IPS-15b (cell line): Measurements from ENCODE around the gene WFDC13.
"Not testable (repeated sequence)": the region's sequence is repeated elsewhere in the genome, so short reads cannot be mapped to it uniquely, and the experiment has no call there.

ENCODE experiments used
- H3K27me3 ChIP-seq: one replicate; pipeline ENCODE4 v1.6.1; 2013; ENCODE audit warnings: low read length; ENCODE audit not compliant: control insufficient read depth, insufficient read depth
- H3K36me3 ChIP-seq: one replicate; pipeline ENCODE4 v1.6.1; 2013; ENCODE audit warnings: low read length; ENCODE audit not compliant: control insufficient read depth, insufficient read depth
- H3K4me1 ChIP-seq: one replicate; pipeline ENCODE4 v1.6.1; 2013; ENCODE audit warnings: mild to moderate bottlenecking, low read length; ENCODE audit not compliant: control insufficient read depth, insufficient read depth
- H3K4me3 ChIP-seq: one replicate; pipeline ENCODE4 v1.5.1; 2013; ENCODE audit warnings: low read depth, low read length
- H3K9ac ChIP-seq: one replicate; pipeline ENCODE4 v1.6.1; 2013; ENCODE audit warnings: low read depth, mild to moderate bottlenecking, low read length
- H3K9me3 ChIP-seq: one replicate; pipeline ENCODE4 v1.6.1; 2013; ENCODE audit warnings: mild to moderate bottlenecking, low read length; ENCODE audit not compliant: control insufficient read depth, insufficient read depth

Gene WFDC13

DNA sequence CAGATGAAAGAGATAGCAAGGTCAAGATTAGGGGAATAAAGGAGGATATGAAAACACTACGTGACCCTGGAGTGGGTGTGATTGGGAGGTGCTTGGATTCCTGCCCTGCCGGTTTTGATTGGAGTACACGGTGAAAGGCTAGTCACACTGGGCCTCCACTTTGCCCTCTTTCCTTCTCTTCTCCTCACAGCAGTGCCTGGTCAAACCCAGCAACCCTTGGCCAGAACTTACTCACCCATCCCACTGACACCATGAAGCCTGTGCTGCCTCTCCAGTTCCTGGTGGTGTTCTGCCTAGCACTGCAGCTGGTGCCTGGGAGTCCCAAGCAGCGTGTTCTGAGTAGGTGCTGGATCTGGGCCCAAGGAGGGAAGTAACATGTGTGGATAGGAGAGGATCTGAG lies at the start of gene WFDC13:
Gene WFDC13, plus strand, starts transcription at position 166 of the 400 bp plus-strand sequence. Its CDS starts 86 bp downstream, at position 252.
- Histone ChIP-seq H3K4me1 (no peaks in the 10 kb centered on the region), H3K4me3 (no peak within 1 kb of the TSS), H3K27me3 (no peaks in the 10 kb centered on the region), H3K9ac (no peak within 1 kb of the TSS), H3K36me3 (no peaks in the 10 kb centered on the region), H3K9me3 (no peaks in the 10 kb centered on the region)

GRCh38 chr20:45657038-45657437 lies 44.8 kb upstream of the WFDC13 start:
- H3K9ac ChIP-seq, H3K27me3 ChIP-seq, H3K4me1 ChIP-seq, H3K36me3 ChIP-seq, H3K4me3 ChIP-seq, H3K9me3 ChIP-seq: not testable (repeated sequence)

GRCh38 chr20:45670139-45670538 lies 31.7 kb upstream of the WFDC13 start, which contains the start of gene WFDC11:
Gene WFDC11, minus strand, starts transcription at chr20:45670239. Its CDS starts 19,639 bp downstream, at chr20:45650600.
- H3K9me3 ChIP-seq = no peaks in the 10 kb centered on the region
- no peak within 1 kb of the TSS for H3K9ac ChIP-seq
- no peaks in the 10 kb centered on the region for H3K36me3 ChIP-seq

GRCh38 chr20:45672765-45673164 lies 29.1 kb upstream of the WFDC13 start:
- no peaks in the 10 kb centered on the region for H3K27me3 ChIP-seq
- H3K4me3 ChIP-seq = no peak overlapping the region
- H3K9ac ChIP-seq = no peak overlapping the region
- H3K4me1 ChIP-seq = no peaks in the 10 kb centered on the region
- no peaks in the 10 kb centered on the region for H3K9me3 ChIP-seq
- H3K36me3 ChIP-seq = no peaks in the 10 kb centered on the region

More at GRCh38 chr20:45670139-45670538, 31.7 kb upstream of the WFDC13 start, which contains the start of gene WFDC11:
- Histone ChIP-seq H3K4me1 (no peaks in the 10 kb centered on the region), H3K4me3 (no peak within 1 kb of the TSS), H3K27me3 (no peaks in the 10 kb centered on the region)

- Histone ChIP-seq H3K9ac (no peak overlapping the region), H3K4me1 (no peaks in the 10 kb centered on the region), H3K9me3 (no peaks in the 10 kb centered on the region)
These were observed 22.2 kb upstream of the WFDC13 start for GRCh38 chr20:45679650-45680049.

GRCh38 chr20:45685896-45686295 lies 15.9 kb upstream of the WFDC13 start:
- no peaks in the 10 kb centered on the region for H3K4me1 ChIP-seq
- no peaks in the 10 kb centered on the region for H3K9me3 ChIP-seq
- no peak overlapping the region for H3K4me3 ChIP-seq
- H3K27me3 ChIP-seq = no peaks in the 10 kb centered on the region
- no peaks in the 10 kb centered on the region for H3K36me3 ChIP-seq
- no peak overlapping the region for H3K9ac ChIP-seq

More at GRCh38 chr20:45679650-45680049, 22.2 kb upstream of the WFDC13 start:
- H3K27me3 ChIP-seq = no peaks in the 10 kb centered on the region
- no peaks in the 10 kb centered on the region for H3K36me3 ChIP-seq
- no peak overlapping the region for H3K4me3 ChIP-seq

GRCh38 chr20:45693346-45693745 lies 8.5 kb upstream of the WFDC13 start:
- H3K4me3 ChIP-seq, H3K4me1 ChIP-seq, H3K27me3 ChIP-seq, H3K9me3 ChIP-seq, H3K9ac ChIP-seq, H3K36me3 ChIP-seq: not testable (repeated sequence)

DNA sequence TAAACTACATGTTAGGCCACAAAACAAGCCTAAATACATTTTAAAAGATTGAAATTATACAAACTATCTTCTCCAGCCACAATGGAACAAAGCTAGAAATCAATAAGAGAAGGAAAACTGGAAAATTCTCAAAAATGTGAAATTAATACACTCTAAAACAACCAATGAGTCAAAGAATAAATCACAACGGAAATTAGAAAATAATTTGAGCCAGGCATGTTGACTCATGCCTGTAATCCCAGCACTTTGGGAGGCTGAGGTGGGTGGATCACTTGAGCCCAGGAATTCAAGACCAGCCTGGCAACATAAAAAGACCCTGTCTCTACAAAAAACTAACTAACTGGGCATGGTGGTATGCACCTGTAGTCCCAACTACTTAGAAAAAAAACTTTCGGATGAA lies 6.3 kb upstream of the WFDC13 start:
- Histone ChIP-seq H3K9me3 (no peaks in the 10 kb centered on the region), H3K4me1 (no peaks in the 10 kb centered on the region), H3K36me3 (no peaks in the 10 kb centered on the region), H3K27me3 (no peaks in the 10 kb centered on the region), H3K9ac (no peak overlapping the region), H3K4me3 (no peak overlapping the region)

- Histone ChIP-seq H3K36me3 (no peaks in the 10 kb centered on the region), H3K4me1 (no peaks in the 10 kb centered on the region)
These were observed 734 bp upstream of the WFDC13 start for GRCh38 chr20:45701104-45701503.

DNA sequence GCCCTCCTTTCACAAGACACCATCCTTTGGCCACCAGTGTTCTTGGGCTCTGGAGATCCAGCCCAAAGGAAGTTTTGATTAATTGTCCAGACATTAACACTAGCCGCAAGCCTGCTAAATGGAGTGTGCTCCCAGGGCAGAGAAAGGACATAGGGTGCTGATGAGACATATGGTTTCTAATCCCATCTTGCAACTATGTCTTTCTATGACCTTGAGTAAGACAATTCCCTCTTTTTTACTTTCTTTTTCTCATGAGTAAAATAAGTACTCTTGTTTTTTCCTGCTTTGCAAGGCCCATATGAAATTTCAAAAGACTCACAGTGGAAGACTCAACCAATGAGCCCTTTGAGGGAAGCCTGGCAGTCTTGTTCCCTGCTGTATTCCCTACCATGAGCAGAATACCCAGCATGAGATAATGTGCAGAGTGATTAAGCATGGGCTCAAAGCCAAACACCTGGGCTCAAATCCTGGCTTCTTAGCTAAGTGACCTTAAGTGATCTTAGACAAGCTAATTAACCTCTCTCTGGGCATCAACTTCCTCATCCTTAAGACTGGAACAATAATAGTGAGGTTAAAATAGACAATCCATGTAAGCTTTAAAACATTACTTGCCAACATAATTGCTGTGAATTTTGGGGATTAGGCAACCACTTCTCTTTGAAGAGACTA lies 3.3 kb downstream of the WFDC13 start, which contains the start of gene WFDC10B:
Gene WFDC10B, minus strand, starts transcription at position 51 of the 669 bp plus-strand sequence. CDS start 19,027 bp downstream, outside the sequence.
- no peaks in the 10 kb centered on the region for H3K9me3 ChIP-seq
- no peak within 1 kb of the TSS for H3K9ac ChIP-seq
- H3K4me1 ChIP-seq = no peaks in the 10 kb centered on the region
- no peaks in the 10 kb centered on the region for H3K27me3 ChIP-seq
- H3K4me3 ChIP-seq = no peak within 1 kb of the TSS
- H3K36me3 ChIP-seq = no peaks in the 10 kb centered on the region

More at GRCh38 chr20:45701104-45701503, 734 bp upstream of the WFDC13 start:
- H3K9me3 ChIP-seq = no peaks in the 10 kb centered on the region
- H3K4me3 ChIP-seq = no peak overlapping the region
- H3K9ac ChIP-seq = no peak overlapping the region
- H3K27me3 ChIP-seq = no peaks in the 10 kb centered on the region

GRCh38 chr20:45716141-45716688 lies 14.4 kb downstream of the WFDC13 start:
- not testable (repeated sequence) for H3K4me1 ChIP-seq, H3K9ac ChIP-seq, H3K36me3 ChIP-seq, H3K4me3 ChIP-seq, H3K9me3 ChIP-seq, H3K27me3 ChIP-seq

GRCh38 chr20:45722047-45722446 lies 20.2 kb downstream of the WFDC13 start, which contains the start of gene SPINT4:
Gene SPINT4, plus strand, starts transcription at chr20:45722347. Its CDS starts 21 bp downstream, at chr20:45722368.
- Histone ChIP-seq H3K4me1 (no peaks in the 10 kb centered on the region), H3K4me3 (no peak within 1 kb of the TSS), H3K36me3 (no peaks in the 10 kb centered on the region), H3K9ac (no peak within 1 kb of the TSS), H3K27me3 (no peaks in the 10 kb centered on the region), H3K9me3 (no peaks in the 10 kb centered on the region)
